ENCODE measurements around the gene AVP.

Gene AVP

DNA sequence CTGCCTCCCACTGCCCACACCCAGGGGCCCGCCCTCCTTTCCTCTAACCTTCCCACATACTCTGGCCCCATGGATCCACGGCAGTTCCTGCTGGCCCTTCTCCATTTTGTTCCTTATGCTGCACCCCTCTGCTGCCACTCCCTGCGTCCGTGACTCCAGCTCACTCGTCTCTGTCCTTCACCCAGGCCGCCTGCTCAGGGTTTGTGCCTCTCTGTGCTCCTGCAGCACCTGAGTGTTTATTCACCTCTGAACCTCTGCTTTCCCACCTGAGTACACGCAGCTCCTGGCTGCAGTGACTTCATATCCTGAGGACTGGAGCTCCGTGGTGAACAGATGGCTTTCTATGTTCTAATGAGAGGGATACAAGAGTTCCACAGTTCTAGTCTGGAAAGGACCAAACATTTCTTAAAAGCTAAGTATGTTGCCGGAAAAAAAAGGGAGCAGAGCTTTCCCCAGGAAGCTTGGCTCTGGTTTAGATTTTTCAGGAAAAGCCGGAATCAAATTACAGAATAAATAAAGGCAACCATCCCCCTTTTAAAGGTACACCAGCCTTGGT lies 42.6 kb downstream of the AVP start:
- intact Hi-C loops (cut with DNase I) = loop anchor here (10.0 kb wide), 1 partner anchor 273 kb away; no protein-coding TSS in a partner anchor
- DNase-seq = no peak

DNA sequence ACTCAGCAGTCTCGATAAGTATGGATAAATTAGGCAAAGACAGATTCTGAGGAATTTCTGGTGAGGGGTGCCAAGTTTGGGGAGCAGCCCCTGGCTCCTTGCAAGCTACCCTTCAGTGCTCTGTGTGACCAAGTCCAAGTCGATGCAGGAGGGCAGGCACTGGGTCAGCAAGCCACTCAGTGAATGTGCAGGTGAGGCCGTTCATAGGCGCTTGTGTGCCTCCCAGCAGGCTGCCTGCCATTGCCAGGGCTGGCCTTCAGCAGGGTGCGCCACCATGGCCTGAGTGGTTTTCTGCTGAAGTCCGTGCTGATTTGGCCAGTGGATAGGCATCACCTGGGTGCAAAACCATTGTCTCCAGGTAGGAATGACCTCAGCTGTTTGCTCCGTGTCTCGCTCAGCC lies 44.4 kb downstream of the AVP start:
- DNase-seq = no peak
- intact Hi-C loops (cut with DNase I) = loop anchor here (10.0 kb wide), 1 partner anchor 275 kb away; no protein-coding TSS in a partner anchor

DNA sequence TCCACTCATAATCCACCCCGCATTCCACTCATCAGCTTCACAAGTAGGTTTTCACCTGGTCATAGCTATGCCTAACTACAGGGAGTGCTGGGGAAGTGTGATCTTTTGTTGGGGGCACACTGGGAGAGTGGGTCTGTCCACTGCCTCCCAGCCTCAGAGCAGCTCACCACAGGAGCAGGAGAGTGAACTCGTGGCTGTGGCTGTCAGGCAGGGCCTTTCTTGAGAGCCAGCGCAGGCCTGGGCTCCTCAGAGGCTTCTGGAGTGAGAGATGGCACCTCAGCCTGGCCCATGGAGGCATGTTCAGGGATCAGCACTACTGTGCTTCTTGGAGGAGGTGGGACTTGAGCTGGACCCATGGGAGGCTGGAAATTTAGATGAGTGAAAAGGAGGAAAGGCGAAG lies 45.1 kb downstream of the AVP start:
- intact Hi-C loops (cut with DNase I) = no loop called here

DNA sequence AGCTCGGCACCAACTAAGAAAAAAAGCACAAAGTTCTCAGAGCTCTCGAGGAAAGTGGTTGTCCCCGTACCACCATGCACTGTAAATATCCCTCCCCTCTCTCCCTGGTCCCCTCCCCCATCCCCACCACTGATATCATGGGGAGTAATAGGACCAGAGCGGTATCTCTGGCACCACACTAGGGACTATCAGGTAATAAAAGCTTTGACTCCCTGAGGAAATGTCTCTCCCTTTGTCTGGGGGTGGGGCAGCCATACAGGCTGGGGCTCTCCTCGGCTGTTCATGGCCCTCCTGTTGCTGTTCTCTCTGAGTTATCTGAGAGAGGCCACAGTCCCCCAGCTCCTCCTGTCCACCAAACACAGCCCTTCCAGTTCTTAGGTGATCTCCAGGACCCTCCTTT lies 46.1 kb downstream of the AVP start:
- intact Hi-C loops (cut with DNase I) = no loop called here
- DNase-seq = no peak

More for the DNA sequence above, 45.1 kb downstream of the AVP start:
- DNase-seq = no peak

GRCh38 chr20:3037654-3038053 lies 46.9 kb downstream of the AVP start:
- DNase-seq = no peak
- intact Hi-C loops (cut with DNase I) = no loop called here

GRCh38 chr20:3032624-3033023 lies 51.9 kb downstream of the AVP start:
- peak in 4 of 42 donors; percentile 15 to 32 (median 26) for DNase-seq
- intact Hi-C loops (cut with DNase I) = no loop called here
